B cell (primary cell): ENCODE data around the gene BRWD1.

Experiments used
- EZH2 ChIP-seq: IDR thresholded peaks from 2 replicates; pipeline ENCODE4 v1.6.1; 2012; ENCODE audit warnings: borderline replicate concordance, low read depth, mild to moderate bottlenecking, moderate library complexity, low read length; ENCODE audit not compliant: insufficient read depth, poor library complexity, severe bottlenecking
- TF ChIP-seq, protein P1 (sequence below): fragments of 200-600 bp; IDR thresholded peaks from one replicate; pipeline ENCODE4 v1.8.0; 2022; ENCODE audit warnings: antibody characterized with exemption, mild to moderate bottlenecking

DNA sequence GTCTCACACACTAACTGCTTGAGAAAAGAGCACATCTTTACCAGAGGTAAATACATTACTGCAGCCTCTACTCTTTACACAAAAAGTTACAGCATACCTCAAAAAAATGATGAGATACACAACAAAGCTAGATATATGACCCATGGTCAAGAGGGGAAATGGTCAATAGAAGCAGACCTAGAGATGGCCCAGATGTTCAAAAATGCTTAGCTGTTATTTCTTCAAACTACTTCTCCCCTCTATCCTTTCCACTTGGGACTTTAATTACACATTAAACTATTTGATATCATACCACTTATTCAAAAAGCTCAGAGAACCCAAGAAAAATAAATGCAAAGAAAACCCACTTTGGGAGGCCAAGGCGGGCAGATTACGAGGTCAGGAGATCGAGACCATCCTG lies 12.8 kb downstream of the BRWD1 start:
- TF ChIP-seq, protein P1, sequence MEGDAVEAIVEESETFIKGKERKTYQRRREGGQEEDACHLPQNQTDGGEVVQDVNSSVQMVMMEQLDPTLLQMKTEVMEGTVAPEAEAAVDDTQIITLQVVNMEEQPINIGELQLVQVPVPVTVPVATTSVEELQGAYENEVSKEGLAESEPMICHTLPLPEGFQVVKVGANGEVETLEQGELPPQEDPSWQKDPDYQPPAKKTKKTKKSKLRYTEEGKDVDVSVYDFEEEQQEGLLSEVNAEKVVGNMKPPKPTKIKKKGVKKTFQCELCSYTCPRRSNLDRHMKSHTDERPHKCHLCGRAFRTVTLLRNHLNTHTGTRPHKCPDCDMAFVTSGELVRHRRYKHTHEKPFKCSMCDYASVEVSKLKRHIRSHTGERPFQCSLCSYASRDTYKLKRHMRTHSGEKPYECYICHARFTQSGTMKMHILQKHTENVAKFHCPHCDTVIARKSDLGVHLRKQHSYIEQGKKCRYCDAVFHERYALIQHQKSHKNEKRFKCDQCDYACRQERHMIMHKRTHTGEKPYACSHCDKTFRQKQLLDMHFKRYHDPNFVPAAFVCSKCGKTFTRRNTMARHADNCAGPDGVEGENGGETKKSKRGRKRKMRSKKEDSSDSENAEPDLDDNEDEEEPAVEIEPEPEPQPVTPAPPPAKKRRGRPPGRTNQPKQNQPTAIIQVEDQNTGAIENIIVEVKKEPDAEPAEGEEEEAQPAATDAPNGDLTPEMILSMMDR = no peak
- TF ChIP-seq EZH2 = no peak
